ENCODE measurements around the gene APAF1.

APAF1 gene

GRCh38 chr12:98696036-98696646 is 51.1 kb downstream of the APAF1 start:
- DNase-seq (ENCODE audit: low spot score) (no peak), ATAC-seq (ENCODE audit: low read depth) (no peak)
- TF ChIP-seq CTCF (IDR thresholded peaks at IDR 0.05; ENCODE audit: poor library complexity, severe bottlenecking) = no peak
- Histone ChIP-seq H3K9me3 (ENCODE audit: severe bottlenecking) (no peaks in the 10 kb centered on the region), H3K27me3 (ENCODE audit: insufficient read depth, poor library complexity, severe bottlenecking) (no peaks in the 10 kb centered on the region), H3K27ac (ENCODE audit: poor library complexity, severe bottlenecking) (no peak overlapping the region), H3K4me1 (ENCODE audit: insufficient read depth, poor library complexity, severe bottlenecking) (no peaks in the 10 kb centered on the region), H3K4me3 (ENCODE audit: severe bottlenecking) (no peak overlapping the region), H3K36me3 (ENCODE audit: low read depth) (peaks cover 42% of the 10 kb centered on the region)

GRCh38 chr12:98697209-98697608 is 52.1 kb downstream of the APAF1 start:
- no peaks in the 10 kb centered on the region for H3K9me3 ChIP-seq (ENCODE audit: severe bottlenecking)
- H3K27me3 ChIP-seq (ENCODE audit: insufficient read depth, poor library complexity, severe bottlenecking) = no peaks in the 10 kb centered on the region
- no peak overlapping the region for H3K27ac ChIP-seq (ENCODE audit: poor library complexity, severe bottlenecking)
- peaks cover 37% of the 10 kb centered on the region for H3K36me3 ChIP-seq (ENCODE audit: low read depth)
- DNase-seq (ENCODE audit: low spot score) (no peak), ATAC-seq (ENCODE audit: low read depth) (no peak)
- no peak for TF ChIP-seq CTCF (IDR thresholded peaks at IDR 0.05; ENCODE audit: poor library complexity, severe bottlenecking)
- H3K4me1 ChIP-seq (ENCODE audit: insufficient read depth, poor library complexity, severe bottlenecking) = no peaks in the 10 kb centered on the region
- H3K4me3 ChIP-seq (ENCODE audit: severe bottlenecking) = no peak overlapping the region

- no peaks in the 10 kb centered on the region for H3K27me3 ChIP-seq (ENCODE audit: insufficient read depth, poor library complexity, severe bottlenecking)
- H3K4me1 ChIP-seq (ENCODE audit: insufficient read depth, poor library complexity, severe bottlenecking) = no peaks in the 10 kb centered on the region
- no peak for DNase-seq (ENCODE audit: low spot score)
- H3K9me3 ChIP-seq (ENCODE audit: severe bottlenecking) = no peaks in the 10 kb centered on the region
- TF ChIP-seq CTCF (IDR thresholded peaks at IDR 0.05; ENCODE audit: poor library complexity, severe bottlenecking) = peak; percentile 77
- no peak overlapping the region for H3K27ac ChIP-seq (ENCODE audit: poor library complexity, severe bottlenecking)
- peak; percentile 93 for ATAC-seq (ENCODE audit: low read depth)
- H3K36me3 ChIP-seq (ENCODE audit: low read depth) = peaks cover 41% of the 10 kb centered on the region
- H3K4me3 ChIP-seq (ENCODE audit: severe bottlenecking) = no peak overlapping the region
Measured at GRCh38 chr12:98698603-98699463, 53.7 kb downstream of the APAF1 start.

- no peak for ATAC-seq (ENCODE audit: low read depth)
- Histone ChIP-seq H3K4me1 (ENCODE audit: insufficient read depth, poor library complexity, severe bottlenecking) (no peaks in the 10 kb centered on the region), H3K9me3 (ENCODE audit: severe bottlenecking) (no peaks in the 10 kb centered on the region), H3K4me3 (ENCODE audit: severe bottlenecking) (no peak overlapping the region), H3K27me3 (ENCODE audit: insufficient read depth, poor library complexity, severe bottlenecking) (no peaks in the 10 kb centered on the region), H3K27ac (ENCODE audit: poor library complexity, severe bottlenecking) (no peak overlapping the region), H3K36me3 (ENCODE audit: low read depth) (peaks cover 35% of the 10 kb centered on the region)
- no peak for TF ChIP-seq CTCF (IDR thresholded peaks at IDR 0.05; ENCODE audit: poor library complexity, severe bottlenecking)
- DNase-seq (ENCODE audit: low spot score) = no peak
Measured at GRCh38 chr12:98699586-98699985, 54.5 kb downstream of the APAF1 start.

GRCh38 chr12:98701166-98701565 is 56.1 kb downstream of the APAF1 start:
- Histone ChIP-seq H3K27ac (ENCODE audit: poor library complexity, severe bottlenecking) (no peak overlapping the region), H3K36me3 (ENCODE audit: low read depth) (peaks cover 40% of the 10 kb centered on the region), H3K27me3 (ENCODE audit: insufficient read depth, poor library complexity, severe bottlenecking) (no peaks in the 10 kb centered on the region), H3K9me3 (ENCODE audit: severe bottlenecking) (no peaks in the 10 kb centered on the region), H3K4me1 (ENCODE audit: insufficient read depth, poor library complexity, severe bottlenecking) (no peaks in the 10 kb centered on the region), H3K4me3 (ENCODE audit: severe bottlenecking) (no peak overlapping the region)
- DNase-seq (ENCODE audit: low spot score) (no peak), ATAC-seq (ENCODE audit: low read depth) (no peak)
- TF ChIP-seq CTCF (IDR thresholded peaks at IDR 0.05; ENCODE audit: poor library complexity, severe bottlenecking) = no peak
